ENCODE measurements around the gene REPS1. TPM values are rescaled to one million over a fixed set of nuclear protein-coding genes. Genes with fewer than 3 reads are reported as not detected.

The REPS1 gene
- total RNA-seq, 2 donors from 2014 or later = 19.5 to 29.0 TPM

DNA sequence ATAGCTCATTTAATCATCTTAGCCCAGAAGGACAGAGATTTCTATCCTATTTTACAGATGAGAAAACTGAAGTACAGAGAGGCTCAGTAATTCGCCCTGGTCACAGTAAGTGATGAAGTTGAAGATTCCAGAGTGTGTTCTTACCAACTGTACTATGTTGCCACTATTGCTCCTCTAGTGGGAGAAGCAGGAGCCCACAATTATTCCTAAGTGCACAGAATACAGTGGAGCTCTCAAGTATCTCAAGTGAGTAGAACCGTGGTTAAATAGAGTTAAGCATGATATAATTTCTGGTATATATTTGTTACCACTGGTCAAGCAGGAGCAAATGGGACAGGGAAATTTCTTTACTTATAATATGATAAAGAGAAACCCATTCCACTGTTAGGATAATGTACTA lies 22.1 kb downstream of the REPS1 start:
- WGBS, 2 donors = 89 to 91% methylated on average over 2 of the region's 2 CpGs
- Histone ChIP-seq H3K4me3 (no peak overlapping the region), H3K9me3 (no peaks in the 10 kb centered on the region), H3K27ac (no peak overlapping the region), H3K36me3 (replicated peaks in 1 of 2; ENCODE audit: insufficient read depth in 1 of 2, low read depth in 2 of 2) (no peaks in the 10 kb centered on the region), H3K4me1 (peaks cover 37% of the 10 kb centered on the region), H3K27me3 (no peaks in the 10 kb centered on the region)
- intact Hi-C loops (cut with DNase I) = no loop called here
- DNase-seq = no peak
- TF ChIP-seq, protein P1, sequence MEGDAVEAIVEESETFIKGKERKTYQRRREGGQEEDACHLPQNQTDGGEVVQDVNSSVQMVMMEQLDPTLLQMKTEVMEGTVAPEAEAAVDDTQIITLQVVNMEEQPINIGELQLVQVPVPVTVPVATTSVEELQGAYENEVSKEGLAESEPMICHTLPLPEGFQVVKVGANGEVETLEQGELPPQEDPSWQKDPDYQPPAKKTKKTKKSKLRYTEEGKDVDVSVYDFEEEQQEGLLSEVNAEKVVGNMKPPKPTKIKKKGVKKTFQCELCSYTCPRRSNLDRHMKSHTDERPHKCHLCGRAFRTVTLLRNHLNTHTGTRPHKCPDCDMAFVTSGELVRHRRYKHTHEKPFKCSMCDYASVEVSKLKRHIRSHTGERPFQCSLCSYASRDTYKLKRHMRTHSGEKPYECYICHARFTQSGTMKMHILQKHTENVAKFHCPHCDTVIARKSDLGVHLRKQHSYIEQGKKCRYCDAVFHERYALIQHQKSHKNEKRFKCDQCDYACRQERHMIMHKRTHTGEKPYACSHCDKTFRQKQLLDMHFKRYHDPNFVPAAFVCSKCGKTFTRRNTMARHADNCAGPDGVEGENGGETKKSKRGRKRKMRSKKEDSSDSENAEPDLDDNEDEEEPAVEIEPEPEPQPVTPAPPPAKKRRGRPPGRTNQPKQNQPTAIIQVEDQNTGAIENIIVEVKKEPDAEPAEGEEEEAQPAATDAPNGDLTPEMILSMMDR (IDR thresholded peaks at IDR 0.05) = no peak
- TF ChIP-seq POLR2A (IDR thresholded peaks at IDR 0.05) = no peak
- no peak for ATAC-seq

DNA sequence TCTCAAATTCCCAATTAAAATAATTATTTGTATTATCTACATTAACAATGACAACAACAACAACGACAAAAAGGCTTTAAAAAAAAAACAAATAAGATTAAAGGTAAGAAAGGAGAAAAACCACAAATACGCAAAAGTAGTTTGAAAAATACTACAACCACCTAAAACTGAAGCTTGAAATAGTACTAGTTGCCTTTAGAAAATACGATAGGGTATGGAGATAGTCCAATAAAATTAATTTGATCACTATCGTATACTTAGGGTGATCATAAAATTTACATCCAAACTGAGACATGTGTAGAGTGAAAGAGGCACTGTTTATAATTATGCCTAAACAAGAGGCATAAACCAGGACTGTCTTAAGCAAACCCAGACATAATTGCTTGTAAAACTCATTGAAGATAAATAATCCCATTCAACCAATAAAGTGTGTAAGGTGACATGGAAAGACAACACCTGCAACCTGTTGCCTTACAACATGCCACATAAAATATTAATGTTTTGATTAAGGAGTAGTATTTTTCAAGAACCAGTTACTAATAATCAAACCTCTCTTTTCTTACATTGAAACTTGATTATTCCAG lies 22.7 kb downstream of the REPS1 start:
- Histone ChIP-seq H3K27me3 (no peaks in the 10 kb centered on the region), H3K4me3 (no peak overlapping the region), H3K36me3 (replicated peaks in 1 of 2; ENCODE audit: insufficient read depth in 1 of 2, low read depth in 2 of 2) (no peaks in the 10 kb centered on the region), H3K9me3 (no peaks in the 10 kb centered on the region), H3K4me1 (peaks cover 31% of the 10 kb centered on the region), H3K27ac (no peak overlapping the region)
- DNase-seq = no peak
- no peak for ATAC-seq
- TF ChIP-seq, protein P1 (IDR thresholded peaks at IDR 0.05) = no peak
- TF ChIP-seq POLR2A (IDR thresholded peaks at IDR 0.05) = no peak
- 80 to 87% methylated on average over 4 of the region's 4 CpGs for WGBS, 2 donors
- intact Hi-C loops (cut with DNase I) = no loop called here

DNA sequence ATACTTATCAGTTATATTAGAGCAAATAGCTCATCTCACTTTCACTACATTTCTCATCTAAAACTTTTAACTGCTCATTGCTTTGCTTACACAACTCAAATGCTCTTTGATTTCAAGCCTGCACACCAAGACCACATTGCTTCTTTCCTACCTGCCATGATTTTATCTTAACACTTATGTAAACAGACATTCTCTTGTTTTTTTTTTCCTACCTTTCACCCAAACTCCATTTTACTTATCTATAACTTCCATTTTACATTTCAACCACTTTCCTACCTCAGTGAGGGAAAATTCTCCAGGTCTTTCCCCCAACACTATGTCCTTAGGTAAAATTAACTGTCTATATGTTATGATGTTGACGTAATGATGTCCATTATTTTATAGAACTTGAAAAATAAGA lies 24.0 kb downstream of the REPS1 start:
- intact Hi-C loops (cut with DNase I) = no loop called here
- 96 to 97% methylated on average over 1 of the region's 1 CpG for WGBS, 2 donors

DNA sequence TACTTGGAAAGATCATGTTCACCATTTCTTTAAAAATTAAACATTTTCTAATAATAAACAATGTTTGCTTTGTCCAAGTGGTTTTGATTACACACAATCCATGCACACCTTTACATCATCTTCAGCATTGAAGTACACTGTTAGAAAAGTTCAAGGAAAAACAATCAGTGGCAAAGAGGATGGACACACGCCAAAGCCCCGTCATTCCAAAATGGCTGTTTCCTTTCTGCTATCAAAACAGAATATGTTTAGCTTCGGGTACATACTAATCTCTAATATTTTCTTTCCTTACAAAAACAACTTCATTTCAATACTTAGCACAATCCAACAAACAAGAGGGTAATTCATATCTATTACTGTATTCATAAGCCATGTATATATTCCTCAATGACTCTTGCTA lies 24.5 kb downstream of the REPS1 start:
- DNase-seq (peak in 2 of 4 donors; percentile 18 to 45), ATAC-seq (no peak)
- Histone ChIP-seq H3K9me3 (no peaks in the 10 kb centered on the region), H3K4me1 (peaks cover 35% of the 10 kb centered on the region), H3K27ac (no peak overlapping the region), H3K4me3 (no peak overlapping the region), H3K36me3 (replicated peaks in 1 of 2; ENCODE audit: insufficient read depth in 1 of 2, low read depth in 2 of 2) (no peaks in the 10 kb centered on the region), H3K27me3 (no peaks in the 10 kb centered on the region)
- intact Hi-C loops (cut with DNase I) = no loop called here
- TF ChIP-seq, protein P1 (IDR thresholded peaks at IDR 0.05) = no peak
- TF ChIP-seq POLR2A (IDR thresholded peaks at IDR 0.05) = no peak
- WGBS, 2 donors = 30 to 33% methylated on average over 3 of the region's 3 CpGs

More for the DNA sequence above, 24.0 kb downstream of the REPS1 start:
- DNase-seq (no peak), ATAC-seq (no peak)
- H3K4me3 ChIP-seq = no peak overlapping the region
- peaks cover 30% of the 10 kb centered on the region for H3K4me1 ChIP-seq
- no peaks in the 10 kb centered on the region for H3K27me3 ChIP-seq
- H3K9me3 ChIP-seq = no peaks in the 10 kb centered on the region
- H3K27ac ChIP-seq = no peak overlapping the region
- H3K36me3 ChIP-seq (replicated peaks in 1 of 2; ENCODE audit: insufficient read depth in 1 of 2, low read depth in 2 of 2) = no peaks in the 10 kb centered on the region
- no peak for TF ChIP-seq POLR2A (IDR thresholded peaks at IDR 0.05)

DNA sequence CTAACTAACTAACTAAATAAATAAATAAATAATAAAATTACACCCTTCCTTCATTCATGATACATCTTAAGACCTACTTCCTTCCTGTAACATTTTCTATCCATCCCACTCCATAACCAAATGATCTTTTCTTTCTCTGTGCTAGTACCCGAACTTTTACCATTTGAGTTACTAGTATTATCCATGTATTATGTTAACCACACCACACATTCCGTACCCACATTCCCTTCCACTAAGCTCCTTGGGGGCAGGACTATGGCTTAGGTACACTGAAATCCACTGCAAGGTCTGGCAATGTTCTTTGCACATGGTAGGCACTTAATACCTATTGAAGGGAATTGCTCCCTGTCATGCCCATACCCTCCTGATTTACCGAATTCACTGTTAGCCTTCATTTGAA lies 24.9 kb downstream of the REPS1 start:
- no peak overlapping the region for H3K27ac ChIP-seq
- WGBS, 2 donors = 90 to 92% methylated on average over 3 of the region's 3 CpGs
- DNase-seq (no peak), ATAC-seq (no peak)
- H3K36me3 ChIP-seq (replicated peaks in 1 of 2; ENCODE audit: insufficient read depth in 1 of 2, low read depth in 2 of 2) = no peaks in the 10 kb centered on the region
- intact Hi-C loops (cut with DNase I) = no loop called here
- no peak overlapping the region for H3K4me3 ChIP-seq
- no peak for TF ChIP-seq POLR2A (IDR thresholded peaks at IDR 0.05)
- TF ChIP-seq, protein P1 (IDR thresholded peaks at IDR 0.05) = no peak
- H3K27me3 ChIP-seq = no peaks in the 10 kb centered on the region
- peaks cover 39% of the 10 kb centered on the region for H3K4me1 ChIP-seq
- no peaks in the 10 kb centered on the region for H3K9me3 ChIP-seq
